Activated T-cell treated with anti-CD3 and anti-CD28 coated beads, Interleukin-2, amount 50 U/mL, for 24 hours (primary cell): Measurements from ENCODE around the gene SORCS1.

Experiments
- DNase-seq: peaks from one replicate; pipeline ENCODE4 v3.0.0-alpha.2; 2020
- H3K27ac Mint-ChIP-seq: 2 replicates; pipeline ENCODE4 v1.8.0; 2020; ENCODE audit warnings: mild to moderate bottlenecking, mixed read lengths
- H3K27me3 Mint-ChIP-seq: 2 replicates; pipeline ENCODE4 v1.8.0; 2020; ENCODE audit warnings: mixed read lengths
- H3K36me3 Mint-ChIP-seq: 2 replicates; pipeline ENCODE4 v1.8.0; 2020; ENCODE audit warnings: low read depth, mixed read lengths
- H3K4me1 Mint-ChIP-seq: 2 replicates; pipeline ENCODE4 v1.8.0; 2020; ENCODE audit warnings: low read depth, mixed read lengths
- H3K4me3 Mint-ChIP-seq: 2 replicates; pipeline ENCODE4 v1.8.0; 2020; ENCODE audit warnings: mild to moderate bottlenecking, moderate library complexity, mixed read lengths
- H3K9me3 Mint-ChIP-seq: 2 replicates; pipeline ENCODE4 v1.8.0; 2020; ENCODE audit warnings: mixed read lengths

Gene SORCS1

DNA sequence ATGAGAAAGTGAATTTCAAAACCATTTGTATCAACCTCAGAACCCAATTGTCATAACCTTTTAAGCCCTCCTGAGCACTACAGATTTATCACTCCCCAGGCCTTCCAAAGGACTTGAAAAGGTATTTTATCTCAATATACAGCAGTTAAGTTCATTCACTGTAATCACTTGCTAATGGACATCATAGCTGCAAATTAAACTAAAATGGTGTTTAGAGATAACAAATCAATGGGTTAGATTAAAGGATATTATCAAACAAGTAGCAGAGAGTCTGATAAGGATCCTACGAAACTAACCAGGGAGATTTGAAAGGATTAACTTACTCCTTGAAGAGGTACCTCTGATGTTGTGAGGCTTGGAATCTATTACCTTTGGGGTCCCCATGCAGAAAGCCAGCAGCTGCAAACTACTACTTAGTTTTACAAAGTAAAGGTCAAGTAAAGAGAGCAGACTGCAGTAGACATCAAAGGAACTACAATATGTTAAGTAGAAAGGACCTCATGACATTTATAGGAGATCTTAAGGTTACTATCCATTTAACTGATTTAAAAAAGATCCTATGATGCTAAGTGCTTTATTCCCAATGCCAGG is 359.4 kb downstream of the SORCS1 start:
- Mint-ChIP-seq H3K27me3 (no peaks in the 10 kb centered on the region), H3K36me3 (no peaks in the 10 kb centered on the region), H3K4me1 (no peaks in the 10 kb centered on the region), H3K4me3 (no peak overlapping the region), H3K9me3 (peaks cover 5% of the 10 kb centered on the region), H3K27ac (no peak overlapping the region)
- no peak for DNase-seq

DNA sequence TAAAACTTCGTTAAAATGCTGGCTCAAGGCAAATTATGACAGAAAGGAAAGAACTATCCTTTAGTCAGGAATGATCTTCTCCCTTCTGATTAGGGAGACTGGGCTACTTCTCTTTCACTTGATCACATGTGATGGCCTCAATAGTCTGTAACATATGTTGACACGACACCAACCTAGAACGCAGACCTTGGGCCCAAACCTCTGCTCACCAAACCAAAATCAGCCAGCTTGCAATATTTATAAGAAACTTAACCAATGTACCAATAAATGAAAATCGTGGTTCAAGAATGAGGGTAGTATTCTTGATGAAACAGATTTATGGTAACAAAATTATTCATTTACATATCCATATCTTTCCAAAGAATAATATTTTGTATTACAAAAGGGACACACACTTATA is 361.6 kb downstream of the SORCS1 start:
- DNase-seq: no peak
- Mint-ChIP-seq H3K27me3 (no peaks in the 10 kb centered on the region), H3K4me3 (no peak overlapping the region), H3K36me3 (no peaks in the 10 kb centered on the region), H3K9me3 (peaks cover 11% of the 10 kb centered on the region), H3K27ac (no peak overlapping the region), H3K4me1 (no peaks in the 10 kb centered on the region)

GRCh38 chr10:106799776-106800175 is 364.7 kb downstream of the SORCS1 start:
- DNase-seq: no peak
- no peaks in the 10 kb centered on the region for H3K27me3 Mint-ChIP-seq
- peaks cover 11% of the 10 kb centered on the region for H3K9me3 Mint-ChIP-seq
- no peak overlapping the region for H3K4me3 Mint-ChIP-seq
- H3K27ac Mint-ChIP-seq: no peak overlapping the region
- no peaks in the 10 kb centered on the region for H3K4me1 Mint-ChIP-seq
- no peaks in the 10 kb centered on the region for H3K36me3 Mint-ChIP-seq

GRCh38 chr10:106795619-106796018 is 368.9 kb downstream of the SORCS1 start:
- DNase-seq: no peak
- Mint-ChIP-seq H3K4me1 (no peaks in the 10 kb centered on the region), H3K4me3 (no peak overlapping the region), H3K27me3 (no peaks in the 10 kb centered on the region), H3K36me3 (no peaks in the 10 kb centered on the region), H3K27ac (no peak overlapping the region), H3K9me3 (peaks cover 10% of the 10 kb centered on the region)

DNA sequence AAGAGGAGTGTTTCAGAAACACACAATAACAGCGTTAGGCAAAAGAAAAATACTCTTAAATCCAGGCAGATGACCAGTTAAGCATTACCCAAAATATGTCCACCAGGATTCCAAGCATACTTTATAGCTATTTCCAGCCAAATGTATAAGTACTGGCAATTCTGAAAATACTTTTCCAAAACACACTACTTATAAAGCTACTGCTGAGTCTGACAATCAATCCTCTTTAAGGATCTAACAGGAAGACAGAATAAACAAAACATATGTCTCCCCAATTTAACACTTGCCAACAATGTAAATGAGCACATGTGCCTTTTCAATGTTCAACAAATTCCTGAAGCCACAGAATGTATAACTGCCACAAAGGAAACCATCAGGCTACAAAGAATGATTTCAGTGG is 370.9 kb downstream of the SORCS1 start:
- no peaks in the 10 kb centered on the region for H3K36me3 Mint-ChIP-seq
- H3K27me3 Mint-ChIP-seq: no peaks in the 10 kb centered on the region
- DNase-seq: no peak
- H3K9me3 Mint-ChIP-seq: peaks cover 5% of the 10 kb centered on the region
- no peak overlapping the region for H3K27ac Mint-ChIP-seq
- H3K4me1 Mint-ChIP-seq: no peaks in the 10 kb centered on the region
- H3K4me3 Mint-ChIP-seq: no peak overlapping the region

DNA sequence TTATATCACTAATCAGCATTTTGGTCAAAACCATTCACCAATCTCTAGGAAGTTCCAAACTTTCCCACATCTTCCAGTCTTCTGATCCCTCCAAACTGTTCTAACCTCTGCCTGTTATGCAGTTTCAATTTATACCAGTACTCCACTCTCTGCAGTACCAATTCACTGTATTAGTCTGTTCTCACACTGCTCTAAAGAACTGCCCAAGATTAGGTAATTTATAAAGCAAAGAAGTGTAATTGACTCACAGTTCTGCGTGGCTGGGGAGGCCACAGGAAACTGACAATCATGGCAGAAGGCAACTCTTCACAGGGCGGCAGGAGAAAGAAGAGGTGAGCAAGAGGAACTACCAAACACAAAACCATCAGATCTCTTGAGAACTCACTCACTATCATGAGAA is 374.9 kb downstream of the SORCS1 start:
- H3K27ac Mint-ChIP-seq: no peak overlapping the region
- no peaks in the 10 kb centered on the region for H3K36me3 Mint-ChIP-seq
- H3K4me3 Mint-ChIP-seq: no peak overlapping the region
- no peaks in the 10 kb centered on the region for H3K4me1 Mint-ChIP-seq
- H3K27me3 Mint-ChIP-seq: no peaks in the 10 kb centered on the region
- peaks cover 6% of the 10 kb centered on the region for H3K9me3 Mint-ChIP-seq
- no peak for DNase-seq

DNA sequence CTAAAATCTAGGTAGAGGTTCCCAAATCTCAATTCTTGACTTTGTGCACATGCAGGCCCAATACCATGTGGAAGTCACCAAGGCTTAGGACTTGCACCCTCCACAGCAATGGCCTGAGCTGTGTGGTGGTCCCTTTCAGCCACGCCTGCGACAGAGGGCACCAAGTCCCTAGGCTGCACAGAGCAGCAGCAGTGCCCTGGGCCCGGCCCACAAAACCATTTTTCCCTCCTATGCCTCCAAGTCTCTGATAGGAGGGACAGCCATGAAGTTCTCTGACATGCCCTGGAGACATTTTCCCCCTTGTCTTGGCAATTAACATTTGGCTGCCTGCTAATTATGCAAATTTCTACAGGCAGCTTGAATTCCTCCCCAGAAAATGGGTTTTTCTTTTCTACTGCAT is 375.5 kb downstream of the SORCS1 start:
- Mint-ChIP-seq H3K27ac (no peak overlapping the region), H3K4me3 (no peak overlapping the region), H3K36me3 (no peaks in the 10 kb centered on the region), H3K4me1 (no peaks in the 10 kb centered on the region), H3K27me3 (no peaks in the 10 kb centered on the region), H3K9me3 (peaks cover 9% of the 10 kb centered on the region)
- DNase-seq: no peak

- no peak overlapping the region for H3K27ac Mint-ChIP-seq
- peaks cover 9% of the 10 kb centered on the region for H3K9me3 Mint-ChIP-seq
- no peak overlapping the region for H3K4me3 Mint-ChIP-seq
- H3K4me1 Mint-ChIP-seq: no peaks in the 10 kb centered on the region
- H3K36me3 Mint-ChIP-seq: no peaks in the 10 kb centered on the region
- DNase-seq: no peak
- H3K27me3 Mint-ChIP-seq: no peaks in the 10 kb centered on the region
Measured at GRCh38 chr10:106785528-106785927, 379.0 kb downstream of the SORCS1 start.

- Mint-ChIP-seq H3K4me1 (no peaks in the 10 kb centered on the region), H3K27ac (no peak overlapping the region), H3K9me3 (peaks cover 9% of the 10 kb centered on the region), H3K36me3 (no peaks in the 10 kb centered on the region), H3K27me3 (no peaks in the 10 kb centered on the region), H3K4me3 (no peak overlapping the region)
- no peak for DNase-seq
Measured at GRCh38 chr10:106780632-106781031, 383.9 kb downstream of the SORCS1 start.

DNA sequence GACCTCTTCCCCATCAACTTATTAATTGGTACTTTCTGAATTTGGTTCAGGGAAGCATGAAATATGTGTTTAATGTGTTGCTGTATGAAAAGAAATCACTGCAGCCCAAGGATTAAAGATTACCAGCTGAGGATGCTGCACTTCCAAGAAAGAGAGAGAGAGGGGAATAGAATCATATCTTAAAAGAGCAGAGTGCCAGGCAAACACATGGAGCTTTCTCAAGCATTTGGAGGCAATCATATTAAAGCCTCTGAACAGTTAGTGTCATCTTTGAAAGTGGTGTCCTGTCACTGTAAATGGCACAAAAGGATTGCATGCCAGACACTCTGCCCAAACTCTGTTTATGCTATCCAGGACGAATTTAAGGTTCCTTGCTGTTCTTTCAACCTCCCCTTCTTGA is 386.7 kb downstream of the SORCS1 start:
- Mint-ChIP-seq H3K9me3 (peaks cover 7% of the 10 kb centered on the region), H3K36me3 (no peaks in the 10 kb centered on the region), H3K4me1 (no peaks in the 10 kb centered on the region), H3K4me3 (no peak overlapping the region), H3K27me3 (no peaks in the 10 kb centered on the region), H3K27ac (no peak overlapping the region)
- DNase-seq: no peak

GRCh38 chr10:106775127-106775526 is 389.4 kb downstream of the SORCS1 start:
- Mint-ChIP-seq H3K36me3 (no peaks in the 10 kb centered on the region), H3K27ac (no peak overlapping the region), H3K4me3 (no peak overlapping the region), H3K4me1 (no peaks in the 10 kb centered on the region), H3K27me3 (no peaks in the 10 kb centered on the region), H3K9me3 (peaks cover 3% of the 10 kb centered on the region)
- DNase-seq: no peak

GRCh38 chr10:106772957-106773356 is 391.5 kb downstream of the SORCS1 start:
- H3K4me3 Mint-ChIP-seq: no peak overlapping the region
- H3K4me1 Mint-ChIP-seq: no peaks in the 10 kb centered on the region
- H3K27ac Mint-ChIP-seq: no peak overlapping the region
- no peaks in the 10 kb centered on the region for H3K27me3 Mint-ChIP-seq
- no peaks in the 10 kb centered on the region for H3K9me3 Mint-ChIP-seq
- no peaks in the 10 kb centered on the region for H3K36me3 Mint-ChIP-seq
- no peak for DNase-seq

- no peaks in the 10 kb centered on the region for H3K4me1 Mint-ChIP-seq
- no peak overlapping the region for H3K4me3 Mint-ChIP-seq
- no peaks in the 10 kb centered on the region for H3K27me3 Mint-ChIP-seq
- no peak for DNase-seq
- no peaks in the 10 kb centered on the region for H3K36me3 Mint-ChIP-seq
- no peaks in the 10 kb centered on the region for H3K9me3 Mint-ChIP-seq
- no peak overlapping the region for H3K27ac Mint-ChIP-seq
Measured at GRCh38 chr10:106771154-106771553, 393.4 kb downstream of the SORCS1 start.

- Mint-ChIP-seq H3K27me3 (no peaks in the 10 kb centered on the region), H3K27ac (no peak overlapping the region), H3K4me3 (no peak overlapping the region), H3K4me1 (no peaks in the 10 kb centered on the region), H3K9me3 (no peaks in the 10 kb centered on the region), H3K36me3 (no peaks in the 10 kb centered on the region)
- DNase-seq: no peak
Measured at GRCh38 chr10:106768204-106768603, 396.3 kb downstream of the SORCS1 start.

GRCh38 chr10:106765928-106766327 is 398.6 kb downstream of the SORCS1 start:
- H3K36me3 Mint-ChIP-seq: no peaks in the 10 kb centered on the region
- no peak overlapping the region for H3K27ac Mint-ChIP-seq
- DNase-seq: no peak
- no peaks in the 10 kb centered on the region for H3K27me3 Mint-ChIP-seq
- H3K4me3 Mint-ChIP-seq: no peak overlapping the region
- H3K4me1 Mint-ChIP-seq: no peaks in the 10 kb centered on the region
- no peaks in the 10 kb centered on the region for H3K9me3 Mint-ChIP-seq

DNA sequence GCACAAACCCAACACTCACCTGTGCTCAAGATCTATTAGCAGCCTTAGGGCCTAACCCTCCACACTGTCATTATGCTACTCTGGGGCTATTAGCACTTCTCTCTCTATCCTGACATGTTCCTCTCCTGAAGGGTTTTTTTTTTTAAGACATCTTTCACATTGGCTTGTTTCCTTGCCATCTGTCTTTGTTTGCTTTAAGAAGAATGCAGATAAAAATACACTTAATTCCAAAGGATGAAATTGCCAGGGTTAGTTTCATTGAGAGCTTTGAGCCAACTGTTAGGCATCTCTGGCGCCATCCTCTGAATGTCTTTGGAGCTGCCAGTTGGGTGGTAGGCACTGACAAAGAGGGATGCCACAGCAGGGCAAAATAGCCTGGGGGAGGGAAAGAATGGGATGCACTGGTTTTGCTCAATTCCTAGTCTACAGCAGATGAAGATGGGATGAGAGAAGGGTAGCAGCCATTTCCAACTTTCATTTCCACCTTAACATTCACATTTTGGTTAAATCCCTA is 399.2 kb downstream of the SORCS1 start:
- no peak overlapping the region for H3K27ac Mint-ChIP-seq
- no peak for DNase-seq
- H3K27me3 Mint-ChIP-seq: no peaks in the 10 kb centered on the region
- no peaks in the 10 kb centered on the region for H3K36me3 Mint-ChIP-seq
- H3K4me3 Mint-ChIP-seq: no peak overlapping the region
- H3K4me1 Mint-ChIP-seq: no peaks in the 10 kb centered on the region
- no peaks in the 10 kb centered on the region for H3K9me3 Mint-ChIP-seq
